ENCODE results near the gene KLF5.

- TF ChIP-seq CTCF (conservative IDR thresholded peaks at IDR 0.05; ENCODE audit: low read depth, low read length) (no peak), EZH2 (IDR thresholded peaks at IDR 0.05; ENCODE audit: borderline replicate concordance, low read depth, low read length, poor library complexity, severe bottlenecking) (no peak)
Measured at GRCh38 chr13:73025217-73026012, 33.4 kb upstream of the KLF5 start.
